HepG2 (cell line): ENCODE data around the gene FDXR.

Experiments used
- NFIC ChIP-seq: IDR thresholded peaks from 2 replicates; pipeline ENCODE4 v1.6.1; 2012; ENCODE audit warnings: mild to moderate bottlenecking, low read length, inconsistent platforms
- POLR2A ChIP-seq, 2 experiments: IDR thresholded peaks; 2 replicates each; pipeline ENCODE4 v1.6.1; 2011; ENCODE audit warnings: low read depth in 2 of 2, low read length in 2 of 2, mild to moderate bottlenecking in 1 of 2, moderate library complexity in 1 of 2; ENCODE audit not compliant: insufficient read depth in 1 of 2
- RAD21 ChIP-seq: fragments of 450-650 bp; formaldehyde crosslinking; IDR thresholded peaks from 2 replicates; pipeline ENCODE4 v1.5.0; 2020; ENCODE audit warnings: mild to moderate bottlenecking
- SMYD3 ChIP-seq: sonication (generic); formaldehyde crosslinking; IDR thresholded peaks from 2 replicates; pipeline ENCODE4 v1.8.1; 2023; ENCODE audit warnings: mild to moderate bottlenecking, missing genetic modification reagents
- SUZ12 ChIP-seq: fragments of 150-350 bp; IDR thresholded peaks from 2 replicates; pipeline ENCODE4 v1.6.1; 2014; ENCODE audit warnings: low read depth, low read length
- SYNCRIP ChIP-seq: fragments of 200-400 bp; formaldehyde crosslinking; IDR thresholded peaks from 2 replicates; pipeline ENCODE4 v1.6.1; 2018; ENCODE audit warnings: mild to moderate bottlenecking, low read depth, low read length; ENCODE audit not compliant: insufficient read depth
- TCF7L2 ChIP-seq: IDR thresholded peaks from 2 replicates; pipeline ENCODE4 v1.6.1; 2011; ENCODE audit warnings: mild to moderate bottlenecking, low read depth, low read length, moderate library complexity
- ZMAT3 ChIP-seq: sonication (generic); formaldehyde crosslinking; conservative IDR thresholded peaks from 2 replicates; pipeline ENCODE4 v1.7.0; 2021; ENCODE audit warnings: missing genetic modification reagents
- ZNF383 ChIP-seq: sonication (generic); formaldehyde crosslinking; IDR thresholded peaks from 2 replicates; pipeline ENCODE4 v1.4.0; 2020; ENCODE audit warnings: missing genetic modification reagents, mild to moderate bottlenecking, borderline replicate concordance
- ZNF720 ChIP-seq: sonication (generic); formaldehyde crosslinking; IDR thresholded peaks from 2 replicates; pipeline ENCODE4 v1.4.0; 2020; ENCODE audit warnings: missing genetic modification reagents
- TF ChIP-seq, protein P1 (sequence below), 2 experiments: sonication (generic) in 1 of 2; formaldehyde crosslinking in 1 of 2; IDR thresholded peaks; 2 replicates each; pipeline versions ENCODE4 v1.4.0 to v1.6.1; 2018 to 2020; ENCODE audit warnings: missing genetic modification reagents in 2 of 2, borderline replicate concordance in 1 of 2, low read depth in 1 of 2, mild to moderate bottlenecking in 1 of 2, missing biosample characterization in 1 of 2
- TF ChIP-seq, protein P2 (sequence below): IDR thresholded peaks from 2 replicates; pipeline ENCODE4 v1.6.1; 2012; ENCODE audit warnings: inconsistent platforms
- TF ChIP-seq, protein P3 (sequence below): sonication (generic); formaldehyde crosslinking; IDR thresholded peaks from 2 replicates; pipeline ENCODE4 v1.5.0; 2020; ENCODE audit warnings: mild to moderate bottlenecking, missing genetic modification reagents, moderate library complexity

DNA sequence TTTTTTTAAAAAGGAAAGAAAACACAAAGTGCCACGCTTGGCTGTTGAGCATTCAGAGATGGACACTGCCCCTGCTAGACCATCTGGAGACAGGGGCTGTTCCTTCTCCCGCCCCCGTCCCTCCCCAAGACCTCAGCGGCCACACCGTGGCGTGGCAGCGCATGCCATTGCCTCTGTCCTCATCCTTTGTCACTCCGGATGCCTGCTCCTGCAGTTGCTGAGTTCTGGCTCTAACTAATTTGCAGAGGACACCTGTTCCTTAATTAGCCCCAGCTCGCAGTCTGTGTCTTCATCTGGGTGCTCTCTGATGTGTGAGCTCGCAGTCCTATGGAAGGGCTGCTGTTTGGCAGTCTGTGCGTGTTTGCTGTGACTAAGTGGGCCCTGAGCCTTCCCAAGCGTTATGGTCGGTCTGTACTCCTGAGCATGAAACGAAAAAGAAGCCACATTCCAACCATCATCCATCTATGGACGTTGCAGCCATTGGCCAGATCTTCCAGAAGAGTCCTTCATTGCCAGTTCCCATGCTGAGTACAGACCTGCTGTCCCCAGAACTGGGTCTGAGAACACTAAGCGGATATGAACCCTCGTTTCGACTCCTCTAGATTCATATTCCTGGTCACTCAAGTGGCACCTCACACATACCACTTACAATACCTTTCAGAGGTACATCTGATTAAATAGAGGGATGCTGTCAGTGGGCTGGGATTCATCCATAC, 55.7 kb downstream of the FDXR start:
- TF ChIP-seq RAD21 (CRISPR knock-in tag) (no peak), NFIC (no peak), POLR2A (IDR thresholded peaks at IDR 0.05; ENCODE audit: insufficient read depth in 1 of 2, low read depth in 2 of 2, low read length in 2 of 2) (no peak), SYNCRIP (no peak), TCF7L2 (no peak), ZMAT3 (CRISPR knock-in tag) (no peak), ZNF720 (CRISPR knock-in tag) (no peak), SMYD3 (CRISPR knock-in tag) (no peak), SUZ12 (no peak), ZNF383 (no peak)
- TF ChIP-seq, protein P1, sequence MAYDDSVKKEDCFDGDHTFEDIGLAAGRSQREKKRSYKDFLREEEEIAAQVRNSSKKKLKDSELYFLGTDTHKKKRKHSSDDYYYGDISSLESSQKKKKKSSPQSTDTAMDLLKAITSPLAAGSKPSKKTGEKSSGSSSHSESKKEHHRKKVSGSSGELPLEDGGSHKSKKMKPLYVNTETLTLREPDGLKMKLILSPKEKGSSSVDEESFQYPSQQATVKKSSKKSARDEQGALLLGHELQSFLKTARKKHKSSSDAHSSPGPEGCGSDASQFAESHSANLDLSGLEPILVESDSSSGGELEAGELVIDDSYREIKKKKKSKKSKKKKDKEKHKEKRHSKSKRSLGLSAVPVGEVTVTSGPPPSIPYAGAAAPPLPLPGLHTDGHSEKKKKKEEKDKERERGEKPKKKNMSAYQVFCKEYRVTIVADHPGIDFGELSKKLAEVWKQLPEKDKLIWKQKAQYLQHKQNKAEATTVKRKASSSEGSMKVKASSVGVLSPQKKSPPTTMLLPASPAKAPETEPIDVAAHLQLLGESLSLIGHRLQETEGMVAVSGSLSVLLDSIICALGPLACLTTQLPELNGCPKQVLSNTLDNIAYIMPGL (CRISPR knock-in tag; IDR thresholded peaks at IDR 0.05; ENCODE audit: borderline replicate concordance in 1 of 2, low read depth in 1 of 2): no peak
- TF ChIP-seq, protein P2, sequence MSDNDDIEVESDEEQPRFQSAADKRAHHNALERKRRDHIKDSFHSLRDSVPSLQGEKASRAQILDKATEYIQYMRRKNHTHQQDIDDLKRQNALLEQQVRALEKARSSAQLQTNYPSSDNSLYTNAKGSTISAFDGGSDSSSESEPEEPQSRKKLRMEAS: no peak
- TF ChIP-seq, protein P3, sequence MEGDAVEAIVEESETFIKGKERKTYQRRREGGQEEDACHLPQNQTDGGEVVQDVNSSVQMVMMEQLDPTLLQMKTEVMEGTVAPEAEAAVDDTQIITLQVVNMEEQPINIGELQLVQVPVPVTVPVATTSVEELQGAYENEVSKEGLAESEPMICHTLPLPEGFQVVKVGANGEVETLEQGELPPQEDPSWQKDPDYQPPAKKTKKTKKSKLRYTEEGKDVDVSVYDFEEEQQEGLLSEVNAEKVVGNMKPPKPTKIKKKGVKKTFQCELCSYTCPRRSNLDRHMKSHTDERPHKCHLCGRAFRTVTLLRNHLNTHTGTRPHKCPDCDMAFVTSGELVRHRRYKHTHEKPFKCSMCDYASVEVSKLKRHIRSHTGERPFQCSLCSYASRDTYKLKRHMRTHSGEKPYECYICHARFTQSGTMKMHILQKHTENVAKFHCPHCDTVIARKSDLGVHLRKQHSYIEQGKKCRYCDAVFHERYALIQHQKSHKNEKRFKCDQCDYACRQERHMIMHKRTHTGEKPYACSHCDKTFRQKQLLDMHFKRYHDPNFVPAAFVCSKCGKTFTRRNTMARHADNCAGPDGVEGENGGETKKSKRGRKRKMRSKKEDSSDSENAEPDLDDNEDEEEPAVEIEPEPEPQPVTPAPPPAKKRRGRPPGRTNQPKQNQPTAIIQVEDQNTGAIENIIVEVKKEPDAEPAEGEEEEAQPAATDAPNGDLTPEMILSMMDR: no peak
